Aorta (tissue), 5 donors: ENCODE results near the gene ALKBH3. TPM values are rescaled to one million over a fixed set of nuclear protein-coding genes. Genes with fewer than 3 reads are reported as not detected.
A peak's percentile ranks its signal among the peaks of the same experiment; 100 is the strongest.

Source experiments
- ATAC-seq: fragments of 200-7000 bp; cut with Tn5 transposase; one replicate; pipeline ENCODE4 v1.9.1; 2022; ENCODE audit warnings: moderate library complexity; ENCODE audit not compliant: low FRiP score
- DNase-seq, 2 donors: peaks; one replicate each; pipeline ENCODE4 v3.0.0-alpha.2; 2020
- H3K27ac ChIP-seq, 2 donors: one replicate each; pipeline ENCODE4 v1.5.1; 2013; ENCODE audit warnings: low read length in 2 of 2, mild to moderate bottlenecking in 2 of 2, moderate library complexity in 2 of 2, control low read depth in 1 of 2, inconsistent platforms in 1 of 2, low read depth in 1 of 2
- H3K27me3 ChIP-seq, 2 donors: one replicate each; pipeline ENCODE4 v1.6.1; 2013; ENCODE audit warnings: control low read depth in 1 of 2, low read length in 1 of 2, mild to moderate bottlenecking in 1 of 2, moderate library complexity in 1 of 2; ENCODE audit not compliant: insufficient read depth in 2 of 2, control insufficient read depth in 1 of 2
- H3K36me3 ChIP-seq, 2 donors: one replicate each; pipeline ENCODE4 v1.6.1; 2013; ENCODE audit warnings: control low read depth in 1 of 2, low read length in 1 of 2, mild to moderate bottlenecking in 1 of 2; ENCODE audit not compliant: insufficient read depth in 2 of 2, control insufficient read depth in 1 of 2
- H3K4me1 ChIP-seq, 2 donors: one replicate each; pipeline ENCODE4 v1.6.1; 2013; ENCODE audit warnings: low read length in 2 of 2, control low read depth in 1 of 2, mild to moderate bottlenecking in 1 of 2, moderate library complexity in 1 of 2; ENCODE audit not compliant: insufficient read depth in 2 of 2, control insufficient read depth in 1 of 2
- H3K4me3 ChIP-seq, 2 donors: one replicate each; pipeline ENCODE4 v1.5.1; 2013; ENCODE audit warnings: low read length in 2 of 2, control low read depth in 1 of 2, mild to moderate bottlenecking in 1 of 2
- H3K9me3 ChIP-seq: one replicate; pipeline ENCODE4 v1.6.1; 2013; ENCODE audit warnings: mild to moderate bottlenecking, low read length; ENCODE audit not compliant: control insufficient read depth
- WGBS, 2 donors: extraction: QIAGEN DNeasy Blood & Tissue Kit; methylation state at CpG; one replicate each; pipeline ENCODE4 v1.1.7; 2013; 5-methylcytosine and 5-hydroxymethylcytosine counted together
- intact Hi-C, 2 donors: fragments of 100-400 bp; cut with DNase I; formaldehyde crosslinking; loops; one replicate each; pipeline versions ENCODE4 v1.14.2 to v1.15.0; 2022
- polyA plus RNA-seq, 2 donors: library from polyadenylated mRNA; stranded (reverse); fragments of 200-250 nt; gene quantifications; one replicate each; pipeline ENCODE4 v1.2.3, GENCODE V29; 2013
- total RNA-seq, 2 donors: library from RNA; stranded (reverse); fragmentation: NEBNext Ultra II Directional; extraction: Animal tissue kit (Norgen Biotek cat#: 25700); gene quantifications; one replicate each; pipeline ENCODE4 v1.2.1, GENCODE V29; 2021
- donor health status: healthy with polysubstance abuse.
- donor health status: Bipolar disorder and iron deficiency.
- donor health status: DM: no; HTN: no; CAD: no.
- donor health status: DM: no; HTN: no; CAD: no.
- donor health status: DM: yes; HTN: yes; CAD: no.

ALKBH3 gene
- total and polyA plus RNA-seq, 4 donors = 12.5 to 46.3 (median 24.8) TPM

- H3K4me3 ChIP-seq = no peak overlapping the region
- 14 to 15% methylated on average over 4 of the region's 4 CpGs for WGBS, 2 donors
- H3K36me3 ChIP-seq = peaks cover 0 to 3% of the 10 kb centered on the region in 2 donors
- intact Hi-C loops = loop anchor here in 1 of 2 donors (2.0 kb wide), 1 partner anchor 27 kb away; no protein-coding TSS in a partner anchor
- no peaks in the 10 kb centered on the region for H3K4me1 ChIP-seq
- no peak for ATAC-seq
- peak in 1 of 2 donors; percentile 55 for DNase-seq
- no peaks in the 10 kb centered on the region for H3K9me3 ChIP-seq
- no peaks in the 10 kb centered on the region for H3K27me3 ChIP-seq
- no peak overlapping the region for H3K27ac ChIP-seq
Observed at GRCh38 chr11:43852057-43852636, 28.5 kb upstream of the ALKBH3 start.

GRCh38 chr11:43853781-43854180 is 26.9 kb upstream of the ALKBH3 start:
- no peak for ATAC-seq
- Histone ChIP-seq H3K4me1 (no peaks in the 10 kb centered on the region), H3K27ac (no peak overlapping the region), H3K36me3 (peaks cover 0 to 3% of the 10 kb centered on the region in 2 donors), H3K9me3 (no peaks in the 10 kb centered on the region), H3K4me3 (no peak overlapping the region), H3K27me3 (no peaks in the 10 kb centered on the region)
- intact Hi-C loops = loop anchor here in 1 of 2 donors (2.0 kb wide), 1 partner anchor 29 kb away; no protein-coding TSS in a partner anchor
- no peak for DNase-seq

- ATAC-seq (no peak), DNase-seq (no peak)
- Histone ChIP-seq H3K9me3 (no peaks in the 10 kb centered on the region), H3K36me3 (peaks cover 0 to 3% of the 10 kb centered on the region in 2 donors), H3K27me3 (no peaks in the 10 kb centered on the region), H3K4me1 (no peaks in the 10 kb centered on the region), H3K27ac (no peak overlapping the region), H3K4me3 (no peak overlapping the region)
- intact Hi-C loops = no loop called here
- WGBS, 2 donors = 89 to 90% methylated on average over 3 of the region's 3 CpGs
Observed at GRCh38 chr11:43856993-43857392, 23.6 kb upstream of the ALKBH3 start.

GRCh38 chr11:43861141-43861540 is 19.5 kb upstream of the ALKBH3 start:
- Histone ChIP-seq H3K4me1 (no peaks in the 10 kb centered on the region), H3K4me3 (no peak overlapping the region), H3K27ac (no peak overlapping the region), H3K27me3 (no peaks in the 10 kb centered on the region), H3K36me3 (no peaks in the 10 kb centered on the region), H3K9me3 (no peaks in the 10 kb centered on the region)
- ATAC-seq = no peak
- DNase-seq = no peak
- 84% methylated on average over 2 of the region's 2 CpGs for WGBS, 2 donors
- intact Hi-C loops = no loop called here

GRCh38 chr11:43866520-43866919 is 14.1 kb upstream of the ALKBH3 start:
- 43 to 56% methylated on average over 2 of the region's 2 CpGs for WGBS, 2 donors
- DNase-seq (no peak), ATAC-seq (no peak)
- Histone ChIP-seq H3K36me3 (no peaks in the 10 kb centered on the region), H3K4me3 (no peak overlapping the region), H3K27me3 (no peaks in the 10 kb centered on the region), H3K9me3 (no peaks in the 10 kb centered on the region), H3K27ac (no peak overlapping the region), H3K4me1 (no peaks in the 10 kb centered on the region)
- intact Hi-C loops = no loop called here

- Histone ChIP-seq H3K9me3 (no peaks in the 10 kb centered on the region), H3K4me3 (no peak overlapping the region), H3K27ac (no peak overlapping the region), H3K4me1 (no peaks in the 10 kb centered on the region), H3K27me3 (no peaks in the 10 kb centered on the region), H3K36me3 (no peaks in the 10 kb centered on the region)
- ATAC-seq = no peak
- intact Hi-C loops = no loop called here
- no peak for DNase-seq
Observed at GRCh38 chr11:43866969-43867368, 13.7 kb upstream of the ALKBH3 start.

- intact Hi-C loops = no loop called here
Observed at GRCh38 chr11:43868852-43869567, 11.6 kb upstream of the ALKBH3 start.

GRCh38 chr11:43871051-43871450 is 9.6 kb upstream of the ALKBH3 start:
- ATAC-seq = no peak
- 66 to 74% methylated on average over 2 of the region's 2 CpGs for WGBS, 2 donors
- Histone ChIP-seq H3K4me1 (no peaks in the 10 kb centered on the region), H3K9me3 (no peaks in the 10 kb centered on the region), H3K4me3 (no peak overlapping the region), H3K27me3 (no peaks in the 10 kb centered on the region), H3K36me3 (no peaks in the 10 kb centered on the region), H3K27ac (no peak overlapping the region)
- no peak for DNase-seq
- intact Hi-C loops = no loop called here

More at GRCh38 chr11:43868852-43869567, 11.6 kb upstream of the ALKBH3 start:
- Histone ChIP-seq H3K27me3 (no peaks in the 10 kb centered on the region), H3K4me1 (no peaks in the 10 kb centered on the region), H3K27ac (no peak overlapping the region), H3K36me3 (no peaks in the 10 kb centered on the region), H3K9me3 (no peaks in the 10 kb centered on the region), H3K4me3 (no peak overlapping the region)
- DNase-seq (no peak), ATAC-seq (no peak)
- 50 to 56% methylated on average over 5 of the region's 5 CpGs for WGBS, 2 donors

- no peaks in the 10 kb centered on the region for H3K4me1 ChIP-seq
- no peaks in the 10 kb centered on the region for H3K36me3 ChIP-seq
- H3K27ac ChIP-seq = no peak overlapping the region
- intact Hi-C loops = no loop called here
- 69% methylated on average over 7 of the region's 7 CpGs for WGBS, 2 donors
- no peaks in the 10 kb centered on the region for H3K27me3 ChIP-seq
- no peaks in the 10 kb centered on the region for H3K9me3 ChIP-seq
- no peak for DNase-seq
- no peak for ATAC-seq
- no peak overlapping the region for H3K4me3 ChIP-seq
Observed at GRCh38 chr11:43872995-43873394, 7.6 kb upstream of the ALKBH3 start.
